Prostate gland (tissue), 2 donors: ENCODE results near the gene ARL6.

Source experiments
- POLR2A ChIP-seq: fragments of 450-650 bp; IDR thresholded peaks from one replicate; pipeline ENCODE4 v1.6.1; 2016; ENCODE audit warnings: antibody characterized with exemption, mild to moderate bottlenecking
- POLR2AphosphoS5 ChIP-seq: sonication (generic); formaldehyde crosslinking; IDR thresholded peaks from one replicate; pipeline ENCODE4 v1.6.1; 2017; ENCODE audit warnings: antibody characterized with exemption
- TF ChIP-seq, protein P1 (sequence below), 4 experiments: fragments of 200-600 bp in 2 of 4; fragments of 450-650 bp in 2 of 4; sonication (generic) in 2 of 4; IDR thresholded peaks; 1 replicate in 3 of 4; 2 replicates in 1 of 4; pipeline ENCODE4 v1.5.1; 2016 to 2019; ENCODE audit warnings: antibody characterized with exemption in 4 of 4, mild to moderate bottlenecking in 2 of 4, moderate library complexity in 2 of 4

- TF ChIP-seq POLR2A (no peak), POLR2AphosphoS5 (no peak)
- TF ChIP-seq, protein P1, sequence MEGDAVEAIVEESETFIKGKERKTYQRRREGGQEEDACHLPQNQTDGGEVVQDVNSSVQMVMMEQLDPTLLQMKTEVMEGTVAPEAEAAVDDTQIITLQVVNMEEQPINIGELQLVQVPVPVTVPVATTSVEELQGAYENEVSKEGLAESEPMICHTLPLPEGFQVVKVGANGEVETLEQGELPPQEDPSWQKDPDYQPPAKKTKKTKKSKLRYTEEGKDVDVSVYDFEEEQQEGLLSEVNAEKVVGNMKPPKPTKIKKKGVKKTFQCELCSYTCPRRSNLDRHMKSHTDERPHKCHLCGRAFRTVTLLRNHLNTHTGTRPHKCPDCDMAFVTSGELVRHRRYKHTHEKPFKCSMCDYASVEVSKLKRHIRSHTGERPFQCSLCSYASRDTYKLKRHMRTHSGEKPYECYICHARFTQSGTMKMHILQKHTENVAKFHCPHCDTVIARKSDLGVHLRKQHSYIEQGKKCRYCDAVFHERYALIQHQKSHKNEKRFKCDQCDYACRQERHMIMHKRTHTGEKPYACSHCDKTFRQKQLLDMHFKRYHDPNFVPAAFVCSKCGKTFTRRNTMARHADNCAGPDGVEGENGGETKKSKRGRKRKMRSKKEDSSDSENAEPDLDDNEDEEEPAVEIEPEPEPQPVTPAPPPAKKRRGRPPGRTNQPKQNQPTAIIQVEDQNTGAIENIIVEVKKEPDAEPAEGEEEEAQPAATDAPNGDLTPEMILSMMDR (IDR thresholded peaks at IDR 0.05), result no peak
These were observed 57.8 kb downstream of the ARL6 start for GRCh38 chr3:97822359-97822775.
